AG09309 (cell line): ENCODE data around the gene PDXP.

Source experiments
- DNase-seq: peaks from one replicate; pipeline ENCODE4 v3.0.0-alpha.2; 2010; ENCODE audit warnings: low read depth
- H3K4me3 ChIP-seq: 2 replicates; pipeline ENCODE4 v1.5.1; 2011; ENCODE audit warnings: mild to moderate bottlenecking, low read depth, low read length, moderate library complexity; ENCODE audit not compliant: control insufficient read depth
- CTCF ChIP-seq: IDR thresholded peaks from 2 replicates; pipeline ENCODE4 v1.5.1; 2011; ENCODE audit warnings: mild to moderate bottlenecking, low read depth, low read length, inconsistent platforms; ENCODE audit not compliant: insufficient read depth, control insufficient read depth; ENCODE audit errors: missing control alignments

The PDXP gene

DNA sequence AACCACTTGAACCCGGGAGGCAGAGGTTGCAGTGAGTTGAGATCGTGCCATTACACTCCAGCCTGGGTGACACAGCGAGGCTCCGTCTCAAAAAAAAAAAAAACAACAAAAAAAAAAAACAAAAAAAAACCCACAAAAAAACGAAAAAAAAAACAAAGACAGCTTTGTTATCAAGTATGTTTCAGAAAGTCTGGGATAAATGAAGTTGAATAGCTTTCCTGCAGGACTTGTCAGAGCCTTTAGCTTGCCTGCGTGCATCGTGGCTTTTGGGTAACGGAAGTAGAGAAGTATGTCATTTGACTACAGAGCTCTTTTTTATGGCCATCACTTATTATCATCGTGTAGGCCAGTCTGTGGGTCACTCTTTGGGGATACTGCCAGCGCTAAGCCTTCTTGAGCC lies 53.0 kb downstream of the PDXP start:
- no peak for DNase-seq
- no peak for TF ChIP-seq CTCF
- no peak overlapping the region for H3K4me3 ChIP-seq

DNA sequence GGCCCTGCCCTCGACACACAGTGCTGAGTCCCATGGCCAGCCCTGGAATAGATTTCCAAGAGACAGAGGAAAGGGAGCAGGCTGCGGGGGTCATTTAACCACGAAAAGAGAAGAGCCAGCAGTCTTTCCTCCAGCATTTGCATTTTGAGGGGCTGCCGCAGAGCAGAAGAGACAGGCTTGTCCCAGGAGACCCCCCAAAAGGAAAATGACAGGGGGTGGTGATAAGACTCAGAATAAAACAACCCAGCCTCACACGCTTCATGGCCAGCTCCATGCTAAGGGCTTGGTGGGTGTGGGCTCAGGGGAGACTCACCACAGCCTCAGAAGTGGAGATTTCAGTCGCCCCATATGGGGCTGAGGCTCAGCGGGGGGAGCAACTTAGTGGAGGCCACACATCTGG lies 55.2 kb downstream of the PDXP start:
- no peak overlapping the region for H3K4me3 ChIP-seq
- DNase-seq, result no peak
- no peak for TF ChIP-seq CTCF

GRCh38 chr22:37714634-37715033 lies 56.1 kb downstream of the PDXP start:
- DNase-seq, result no peak
- H3K4me3 ChIP-seq, result no peak overlapping the region
- no peak for TF ChIP-seq CTCF

GRCh38 chr22:37715760-37716159 lies 57.2 kb downstream of the PDXP start:
- no peak for DNase-seq
- TF ChIP-seq CTCF, result no peak

More at GRCh38 chr22:37715760-37716159, 57.2 kb downstream of the PDXP start:
- no peak overlapping the region for H3K4me3 ChIP-seq
